GM23338 (cell line): ENCODE measurements around the gene INO80C. TPM values are rescaled to one million over a fixed set of nuclear protein-coding genes. Genes with fewer than 3 reads are reported as not detected.

Source experiments
- ATAC-seq: fragments of 200-7000 bp; cut with Tn5 transposase; 3 replicates; pipeline ENCODE4 v1.9.1; 2020
- DNase-seq: peaks from one replicate; pipeline ENCODE4 v3.0.0-alpha.2; 2015; ENCODE audit warnings: low spot score
- H2AFZ ChIP-seq: fragments of 200-600 bp; sonication (generic); 2 replicates; pipeline ENCODE4 v1.8.0; 2016; ENCODE audit warnings: antibody characterized with exemption, mild to moderate bottlenecking, moderate library complexity
- H3F3A ChIP-seq: fragments of 200-600 bp; sonication (generic); replicated peaks from 2 replicates; pipeline ENCODE4 v1.8.0; 2017; ENCODE audit warnings: antibody characterized with exemption, mixed run types, low read depth
- H3K27ac ChIP-seq: fragments of 200-600 bp; sonication (generic); 2 replicates; pipeline ENCODE4 v1.6.1; 2016; ENCODE audit warnings: low read depth
- H3K27me3 ChIP-seq: fragments of 200-600 bp; sonication (generic); 2 replicates; pipeline ENCODE4 v1.8.0; 2016; ENCODE audit warnings: mild to moderate bottlenecking, mixed run types, moderate library complexity; ENCODE audit not compliant: insufficient read depth
- H3K36me3 ChIP-seq: fragments of 200-600 bp; sonication (generic); 2 replicates; pipeline ENCODE4 v1.8.0; 2016; ENCODE audit warnings: mild to moderate bottlenecking; ENCODE audit not compliant: insufficient read depth
- H3K4me1 ChIP-seq: fragments of 200-600 bp; sonication (generic); 2 replicates; pipeline ENCODE4 v1.8.0; 2016; ENCODE audit warnings: mild to moderate bottlenecking, moderate library complexity; ENCODE audit not compliant: insufficient read depth
- H3K4me2 ChIP-seq: fragments of 200-600 bp; sonication (generic); 2 replicates; pipeline ENCODE4 v1.7.1; 2017; ENCODE audit warnings: mixed run types
- H3K4me3 ChIP-seq: fragments of 200-600 bp; sonication (generic); 2 replicates; pipeline ENCODE4 v1.6.1; 2016; ENCODE audit warnings: mixed run types
- H3K79me2 ChIP-seq: fragments of 200-600 bp; sonication (generic); replicated peaks from 2 replicates; pipeline ENCODE4 v1.8.0; 2017; ENCODE audit warnings: mild to moderate bottlenecking; ENCODE audit not compliant: insufficient read depth
- H3K9me2 ChIP-seq: fragments of 200-600 bp; sonication (generic); 2 replicates; pipeline ENCODE4 v1.8.0; 2017; ENCODE audit not compliant: insufficient read depth
- H4K20me1 ChIP-seq: fragments of 200-600 bp; sonication (generic); replicated peaks from 2 replicates; pipeline ENCODE4 v1.8.0; 2017; ENCODE audit warnings: mild to moderate bottlenecking; ENCODE audit not compliant: insufficient read depth
- H3K27ac Mint-ChIP-seq: 2 replicates; pipeline ENCODE4 v1.8.0; 2020; ENCODE audit warnings: inconsistent platforms, mild to moderate bottlenecking, moderate library complexity, mixed read lengths
- H3K27me3 Mint-ChIP-seq: 3 replicates; pipeline ENCODE4 v1.8.0; 2022; ENCODE audit warnings: low read depth, mild to moderate bottlenecking, moderate library complexity, mixed read lengths, inconsistent platforms; ENCODE audit not compliant: insufficient read depth, poor library complexity
- H3K36me3 Mint-ChIP-seq: 3 replicates; pipeline ENCODE4 v1.8.0; 2021; ENCODE audit warnings: low read depth, mild to moderate bottlenecking, inconsistent platforms, moderate library complexity, mixed read lengths
- H3K4me1 Mint-ChIP-seq: 3 replicates; pipeline ENCODE4 v1.8.0; 2020; ENCODE audit warnings: mild to moderate bottlenecking, inconsistent platforms, mixed read lengths
- H3K4me3 Mint-ChIP-seq: 3 replicates; pipeline ENCODE4 v1.8.0; 2021; ENCODE audit warnings: moderate library complexity, mild to moderate bottlenecking, inconsistent platforms, mixed read lengths
- H3K9me3 Mint-ChIP-seq: 3 replicates; pipeline ENCODE4 v1.8.0; 2020; ENCODE audit warnings: moderate library complexity, mild to moderate bottlenecking, inconsistent platforms, mixed read lengths
- CTCF ChIP-seq, 2 experiments: fragments of 200-600 bp in 1 of 2; sonication (generic) in 1 of 2; conservative IDR thresholded peaks; 2 replicates each; pipeline versions ENCODE4 v1.5.1 to v1.6.1; 2016 to 2017; ENCODE audit warnings: antibody characterized with exemption in 2 of 2, low read depth in 2 of 2, mild to moderate bottlenecking in 2 of 2, moderate library complexity in 1 of 2
- NANOG ChIP-seq: IDR thresholded peaks from 2 replicates; pipeline ENCODE4 v1.6.1; 2016; ENCODE audit warnings: antibody characterized with exemption, borderline replicate concordance
- POLR2AphosphoS5 ChIP-seq: IDR thresholded peaks from 2 replicates; pipeline ENCODE4 v1.6.1; 2016; ENCODE audit warnings: antibody characterized with exemption, low read depth
- REST ChIP-seq: IDR thresholded peaks from one replicate; pipeline ENCODE4 v1.6.1; 2018; ENCODE audit warnings: antibody characterized with exemption; ENCODE audit not compliant: unreplicated experiment
- STAT1 ChIP-seq: IDR thresholded peaks from one replicate; pipeline ENCODE4 v1.6.1; 2016; ENCODE audit warnings: antibody characterized with exemption; ENCODE audit not compliant: unreplicated experiment
- ZNF114 ChIP-seq: fragments of 250-450 bp; sonication (Bioruptor Pico); IDR thresholded peaks from 2 replicates; pipeline ENCODE4 v1.5.0; 2020; ENCODE audit warnings: mild to moderate bottlenecking, moderate library complexity
- ZNF331 ChIP-seq: fragments of 250-450 bp; sonication (Bioruptor Pico); IDR thresholded peaks from 2 replicates; pipeline ENCODE4 v1.5.0; 2020; ENCODE audit warnings: low read depth, mild to moderate bottlenecking, moderate library complexity
- ZNF462 ChIP-seq: fragments of 250-450 bp; sonication (Bioruptor Pico); IDR thresholded peaks from 2 replicates; pipeline ENCODE4 v1.5.0; 2020; ENCODE audit warnings: mild to moderate bottlenecking, moderate library complexity
- polyA plus RNA-seq: library from polyadenylated mRNA; unstranded; fragments of >200 nt; fragmentation: Nextera tagmentation; extraction: Ambion mirVana; gene quantifications from 2 replicates; pipeline ENCODE4 v1.2.1, GENCODE V29; 2016
- total RNA-seq: library from RNA; depleted of rRNA; stranded (reverse); fragments of >200 nt; shearing (Covaris generic); gene quantifications from 2 replicates; pipeline ENCODE4 v1.2.3, GENCODE V29; 2014

The INO80C gene
- total and polyA plus RNA-seq, 2 experiments from 2014 or later, result 16.3 to 52.3 TPM

GRCh38 chr18:35508746-35509338, 11.1 kb upstream of the INO80C start:
- Histone ChIP-seq H3K36me3 (no peaks in the 10 kb centered on the region), H3K27me3 (no peaks in the 10 kb centered on the region), H3K4me3 (no peak overlapping the region), H2AFZ (no peak overlapping the region), H3K4me2 (no peak overlapping the region), H3F3A (no peaks in the 10 kb centered on the region), H3K9me2 (no peaks in the 10 kb centered on the region), H3K4me1 (no peaks in the 10 kb centered on the region), H4K20me1 (no peaks in the 10 kb centered on the region), H3K79me2 (no peaks in the 10 kb centered on the region), H3K27ac (no peak overlapping the region)
- ATAC-seq, result peak; percentile 67
- H3K36me3 Mint-ChIP-seq, result no peaks in the 10 kb centered on the region
- no peaks in the 10 kb centered on the region for H3K27me3 Mint-ChIP-seq
- H3K4me1 Mint-ChIP-seq, result peaks cover 7% of the 10 kb centered on the region
- H3K9me3 Mint-ChIP-seq, result no peaks in the 10 kb centered on the region
- H3K4me3 Mint-ChIP-seq, result no peak overlapping the region
- TF ChIP-seq CTCF (conservative IDR thresholded peaks at IDR 0.05; ENCODE audit: low read depth in 2 of 2), result no peak
- TF ChIP-seq ZNF331, result no peak
- TF ChIP-seq STAT1, result no peak
- TF ChIP-seq ZNF114, result no peak
- no peak for TF ChIP-seq NANOG
- no peak for TF ChIP-seq POLR2AphosphoS5
- no peak for TF ChIP-seq REST
- no peak for TF ChIP-seq ZNF462 (CRISPR knock-in tag)
- no peak overlapping the region for H3K27ac Mint-ChIP-seq
- no peak for DNase-seq
